Muscle of back (tissue), 11 donors: ENCODE data around the gene LPP. TPM values are rescaled to one million over a fixed set of nuclear protein-coding genes. Genes with fewer than 3 reads are reported as not detected.

Experiments used
- DNase-seq, 3 donors: peaks; one replicate each; pipeline versions ENCODE4 v3.0.0 to v3.0.0-alpha.2; 2013
- polyA plus RNA-seq, 10 donors: library from polyadenylated mRNA; unstranded; fragments of 120-200 nt; gene quantifications; one replicate each; pipeline ENCODE4 v1.2.1, GENCODE V29; 2013; ENCODE audit not compliant: insufficient read length in 10 of 10

Gene LPP
- polyA plus RNA-seq, 10 donors = 12.0 to 18.9 (median 16.3) TPM

- no peak for DNase-seq
Observed at GRCh38 chr3:188220097-188220788, 66.3 kb downstream of the LPP start.

- DNase-seq = no peak
Observed at GRCh38 chr3:188220988-188221818, 67.2 kb downstream of the LPP start.

- DNase-seq = no peak
Observed at GRCh38 chr3:188223936-188224335, 70.0 kb downstream of the LPP start.

GRCh38 chr3:188227442-188227841 lies 73.5 kb downstream of the LPP start:
- DNase-seq = no peak

GRCh38 chr3:188229177-188229576 lies 75.2 kb downstream of the LPP start:
- no peak for DNase-seq

GRCh38 chr3:188229726-188230125 lies 75.8 kb downstream of the LPP start:
- DNase-seq = no peak

- peak in 1 of 3 donors; percentile 52 for DNase-seq
Observed at GRCh38 chr3:188230962-188231361, 77.0 kb downstream of the LPP start.

GRCh38 chr3:188231456-188231855 lies 77.5 kb downstream of the LPP start:
- no peak for DNase-seq

GRCh38 chr3:188232656-188233055 lies 78.7 kb downstream of the LPP start:
- DNase-seq = no peak

GRCh38 chr3:188233320-188233719 lies 79.4 kb downstream of the LPP start:
- DNase-seq = peak in 1 of 3 donors; percentile 33

GRCh38 chr3:188234132-188234531 lies 80.2 kb downstream of the LPP start:
- DNase-seq = peak in 1 of 3 donors; percentile 65

GRCh38 chr3:188236271-188236670 lies 82.3 kb downstream of the LPP start:
- DNase-seq = no peak

GRCh38 chr3:188239035-188239434 lies 85.1 kb downstream of the LPP start:
- no peak for DNase-seq

GRCh38 chr3:188239577-188239976 lies 85.6 kb downstream of the LPP start:
- DNase-seq = no peak

- DNase-seq = no peak
Observed at GRCh38 chr3:188240189-188240981, 86.4 kb downstream of the LPP start.

- DNase-seq = peak in 2 of 3 donors; percentile 50 to 60
Observed at GRCh38 chr3:188241072-188241471, 87.1 kb downstream of the LPP start.

- DNase-seq = no peak
Observed at GRCh38 chr3:188241883-188242282, 87.9 kb downstream of the LPP start.

- no peak for DNase-seq
Observed at GRCh38 chr3:188242436-188243123, 88.6 kb downstream of the LPP start.

- DNase-seq = no peak
Observed at GRCh38 chr3:188243124-188243795, 89.3 kb downstream of the LPP start.

- DNase-seq = peak in 1 of 3 donors; percentile 82
Observed at GRCh38 chr3:188244395-188244861, 90.5 kb downstream of the LPP start.

GRCh38 chr3:188246905-188247304 lies 92.9 kb downstream of the LPP start:
- no peak for DNase-seq
